Heart left ventricle (tissue), 13 donors: ENCODE measurements around the gene SPOCK1.

Source experiments
- POLR2A ChIP-seq, 2 donors: fragments of 450-650 bp; IDR thresholded peaks; one replicate each; pipeline ENCODE4 v1.6.1; 2017; ENCODE audit warnings: antibody characterized with exemption in 2 of 2, mild to moderate bottlenecking in 2 of 2, moderate library complexity in 2 of 2
- TF ChIP-seq, protein P1 (sequence below), 12 donors: fragments of 200-600 bp; sonication (generic) in 4 of 12; IDR thresholded peaks; one replicate each; pipeline versions ENCODE4 v1.5.0 to v1.8.0; 2018 to 2022; ENCODE audit warnings: antibody characterized with exemption in 12 of 12, mild to moderate bottlenecking in 5 of 12
- donor health status: ischemic (EF 13 %, LVEDD 7.1; RV severe dilation, severe dysfunction).
- donor health status: DM: no; HTN: yes; CAD: no.
- donor health status: DM: no; HTN: no; CAD: no.
- donor health status: ischemic (EF 25% LVEDD 6.9; RV normal size, moderate dysfunction).
- donor health status: ischemic (EF 25% LVEDD 5.7; RV mildly dilated, moderate dysfunction).
- donor health status: ischemic (EF 35%, LVEDD 5.7; RV mildly dilated, moderate dysfunction).
- donor health status: nonischemic (EF 11% LVEDD 7.7; RV severe dilation, severe dysfunction).
- donor health status: DM: yes; HTN: yes; CAD: no.
- donor health status: PGD.
- donor health status: ischemic (EF 29% LVEDD 5.4; RV normal size, mild dysfunction).
- donor health status: nonischemic (EF 23%, LVEDD 6.1; RV moderate dilation, normal function).

DNA sequence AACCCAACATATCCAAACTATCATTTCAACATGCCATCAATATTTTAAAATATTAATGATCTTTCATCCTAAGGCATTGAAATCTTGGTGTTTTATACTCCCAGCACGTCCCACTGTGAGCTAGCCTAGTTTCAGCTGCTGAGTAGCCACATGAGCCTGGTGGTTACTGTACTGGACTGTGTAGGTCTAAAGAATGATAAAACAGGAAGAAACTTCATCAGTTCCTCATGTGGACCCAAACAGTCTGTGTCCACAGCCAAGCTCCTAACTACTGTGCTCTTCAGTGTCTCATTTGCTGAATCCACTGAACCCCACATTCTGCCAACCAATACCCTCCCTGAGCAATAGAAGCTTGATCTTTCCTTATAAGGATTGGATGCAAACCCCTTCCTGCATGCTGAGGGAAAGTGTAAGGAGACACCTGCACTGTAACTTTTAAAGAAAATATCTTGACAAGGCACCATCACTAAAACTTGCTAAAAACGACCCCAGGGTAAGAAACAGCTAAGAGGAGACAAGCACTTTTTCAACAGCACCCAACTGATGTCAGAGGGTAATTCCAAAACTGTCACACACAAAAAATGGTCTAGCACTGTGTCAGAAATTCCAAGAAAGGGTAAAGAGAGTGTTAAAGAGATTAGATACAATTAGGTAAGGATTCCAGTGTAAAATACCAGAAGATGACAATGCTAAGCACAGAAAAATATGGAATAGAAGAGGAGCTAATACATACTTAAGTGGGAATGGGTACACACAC is 126.9 kb downstream of the SPOCK1 start:
- TF ChIP-seq, protein P1, sequence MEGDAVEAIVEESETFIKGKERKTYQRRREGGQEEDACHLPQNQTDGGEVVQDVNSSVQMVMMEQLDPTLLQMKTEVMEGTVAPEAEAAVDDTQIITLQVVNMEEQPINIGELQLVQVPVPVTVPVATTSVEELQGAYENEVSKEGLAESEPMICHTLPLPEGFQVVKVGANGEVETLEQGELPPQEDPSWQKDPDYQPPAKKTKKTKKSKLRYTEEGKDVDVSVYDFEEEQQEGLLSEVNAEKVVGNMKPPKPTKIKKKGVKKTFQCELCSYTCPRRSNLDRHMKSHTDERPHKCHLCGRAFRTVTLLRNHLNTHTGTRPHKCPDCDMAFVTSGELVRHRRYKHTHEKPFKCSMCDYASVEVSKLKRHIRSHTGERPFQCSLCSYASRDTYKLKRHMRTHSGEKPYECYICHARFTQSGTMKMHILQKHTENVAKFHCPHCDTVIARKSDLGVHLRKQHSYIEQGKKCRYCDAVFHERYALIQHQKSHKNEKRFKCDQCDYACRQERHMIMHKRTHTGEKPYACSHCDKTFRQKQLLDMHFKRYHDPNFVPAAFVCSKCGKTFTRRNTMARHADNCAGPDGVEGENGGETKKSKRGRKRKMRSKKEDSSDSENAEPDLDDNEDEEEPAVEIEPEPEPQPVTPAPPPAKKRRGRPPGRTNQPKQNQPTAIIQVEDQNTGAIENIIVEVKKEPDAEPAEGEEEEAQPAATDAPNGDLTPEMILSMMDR (IDR thresholded peaks at IDR 0.05), result no peak
- no peak for TF ChIP-seq POLR2A (IDR thresholded peaks at IDR 0.05)
